AG09309 (cell line): Measurements from ENCODE around the gene TMC6.

Experiments
- DNase-seq: peaks from one replicate; pipeline ENCODE4 v3.0.0-alpha.2; 2010; ENCODE audit warnings: low read depth
- H3K4me3 ChIP-seq: 2 replicates; pipeline ENCODE4 v1.5.1; 2011; ENCODE audit warnings: mild to moderate bottlenecking, low read depth, low read length, moderate library complexity; ENCODE audit not compliant: control insufficient read depth
- CTCF ChIP-seq: IDR thresholded peaks from 2 replicates; pipeline ENCODE4 v1.5.1; 2011; ENCODE audit warnings: mild to moderate bottlenecking, low read depth, low read length, inconsistent platforms; ENCODE audit not compliant: insufficient read depth, control insufficient read depth; ENCODE audit errors: missing control alignments

Gene TMC6

DNA sequence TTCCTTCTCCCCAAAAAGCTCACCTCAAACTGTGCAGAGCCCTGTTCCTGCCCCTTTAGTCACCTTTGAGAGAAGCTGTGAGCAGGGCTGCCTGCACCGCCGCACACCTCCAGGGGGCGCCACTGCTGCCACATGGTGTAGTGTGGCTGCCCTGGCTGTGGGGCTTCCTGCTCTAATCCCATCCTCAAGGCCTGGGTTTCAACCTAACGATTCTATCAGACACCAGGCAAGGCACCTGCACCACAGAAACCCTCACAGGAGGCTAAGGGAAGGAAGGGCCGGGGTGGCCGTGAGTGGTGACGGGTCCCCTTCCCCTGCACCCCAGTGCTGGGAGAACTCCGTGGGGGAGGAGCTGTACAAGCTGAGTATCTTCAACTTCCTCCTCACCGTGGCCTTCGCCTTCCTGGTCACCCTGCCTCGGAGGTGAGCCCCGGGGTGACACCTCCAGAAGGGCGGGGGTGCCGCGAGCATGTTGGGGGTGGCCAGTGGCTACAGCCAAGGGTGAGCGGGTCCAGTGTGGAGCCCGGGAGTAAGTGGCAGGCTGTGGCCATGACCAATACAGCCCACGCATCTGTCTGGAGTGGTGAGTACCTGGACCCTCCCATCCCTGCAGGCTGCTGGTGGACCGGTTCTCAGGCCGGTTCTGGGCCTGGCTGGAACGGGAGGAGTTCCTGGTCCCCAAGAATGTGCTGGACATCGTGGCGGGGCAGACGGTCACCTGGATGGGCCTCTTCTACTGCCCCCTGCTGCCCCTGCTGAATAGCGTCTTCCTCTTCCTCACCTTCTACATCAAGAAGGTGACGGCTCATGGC, 9.0 kb upstream of the TMC6 start:
- TF ChIP-seq CTCF = peak; percentile 43
- H3K4me3 ChIP-seq = no peak overlapping the region
- DNase-seq = no peak

DNA sequence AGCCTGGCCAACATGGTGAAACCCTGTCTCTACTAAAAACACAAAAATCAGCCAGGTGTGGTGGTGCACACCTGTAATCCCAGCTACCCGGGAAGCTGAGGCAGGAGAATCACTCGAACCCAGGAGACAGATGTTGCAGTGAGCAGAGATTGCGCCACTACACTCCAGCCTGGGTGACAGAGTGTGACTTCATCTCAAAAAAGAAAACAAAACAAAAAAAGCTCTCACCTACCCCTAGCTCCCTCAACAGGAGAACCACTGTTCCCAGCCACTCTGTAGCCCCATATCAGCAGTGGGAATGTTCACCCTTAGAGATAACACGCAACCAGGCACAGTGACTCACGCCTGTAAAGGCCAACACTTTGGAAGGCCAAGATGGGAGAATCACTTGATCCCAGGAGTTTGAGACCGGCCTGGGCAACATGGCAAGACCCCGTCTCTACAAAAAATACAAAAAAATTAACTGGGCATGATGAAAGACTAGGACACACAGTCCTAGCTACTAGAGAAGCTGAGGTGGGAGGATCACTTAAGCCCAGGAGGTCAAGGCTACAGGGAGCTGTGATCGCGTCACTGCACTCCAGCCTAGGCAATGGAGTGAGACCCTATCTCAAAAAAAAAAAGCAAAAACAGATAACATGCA, 7.4 kb upstream of the TMC6 start:
- TF ChIP-seq CTCF = no peak
- no peak for DNase-seq
- H3K4me3 ChIP-seq = no peak overlapping the region

- DNase-seq = no peak
- no peak for TF ChIP-seq CTCF
- H3K4me3 ChIP-seq = no peak overlapping the region
These were observed 6.4 kb upstream of the TMC6 start for GRCh38 chr17:78134899-78135385.

- H3K4me3 ChIP-seq = no peak overlapping the region
- DNase-seq = no peak
- TF ChIP-seq CTCF = peak; percentile 45
These were observed 5.7 kb upstream of the TMC6 start for GRCh38 chr17:78133971-78134898.

GRCh38 chr17:78133179-78133951, 4.8 kb upstream of the TMC6 start:
- no peak for DNase-seq
- TF ChIP-seq CTCF = no peak
- H3K4me3 ChIP-seq = no peak overlapping the region
